Subcutaneous abdominal adipose tissue (tissue), 5 donors: ENCODE results near the gene NFE2L1.
"Not testable (repeated sequence)": the region's sequence is repeated elsewhere in the genome, so short reads cannot be mapped to it uniquely, and the experiment has no call there.

ENCODE experiments used
- H3K27ac ChIP-seq: one replicate; pipeline ENCODE4 v1.7.0; 2013; ENCODE audit warnings: low read depth, mild to moderate bottlenecking, inconsistent platforms, low read length, moderate library complexity
- H3K27me3 ChIP-seq, 5 donors: one replicate each; pipeline ENCODE4 v1.7.0; 2013; ENCODE audit warnings: low read length in 5 of 5, inconsistent platforms in 1 of 5; ENCODE audit not compliant: control insufficient read depth in 5 of 5, insufficient read depth in 4 of 5
- H3K36me3 ChIP-seq, 5 donors: one replicate each; pipeline ENCODE4 v1.7.0; 2013; ENCODE audit warnings: low read length in 5 of 5; ENCODE audit not compliant: control insufficient read depth in 5 of 5, insufficient read depth in 5 of 5
- H3K4me1 ChIP-seq, 5 donors: one replicate each; pipeline ENCODE4 v1.7.0; 2013; ENCODE audit warnings: low read length in 5 of 5, mild to moderate bottlenecking in 3 of 5, moderate library complexity in 1 of 5; ENCODE audit not compliant: control insufficient read depth in 5 of 5, insufficient read depth in 5 of 5
- H3K4me3 ChIP-seq, 5 donors: one replicate each; pipeline ENCODE4 v1.7.0; 2013; ENCODE audit warnings: low read length in 5 of 5, low read depth in 1 of 5
- H3K9ac ChIP-seq, 5 donors: one replicate each; pipeline ENCODE4 v1.7.0; 2013; ENCODE audit warnings: low read length in 5 of 5, mild to moderate bottlenecking in 4 of 5, moderate library complexity in 3 of 5
- H3K9me3 ChIP-seq, 5 donors: one replicate each; pipeline ENCODE4 v1.7.0; 2013; ENCODE audit warnings: low read length in 5 of 5; ENCODE audit not compliant: control insufficient read depth in 5 of 5
- donor health status: healthy.
- donor health status: healthy.
- donor health status: healthy.
- donor health status: healthy.
- donor health status: healthy.

The NFE2L1 gene

GRCh38 chr17:48028736-48029135 lies 19.4 kb upstream of the NFE2L1 start:
- Histone ChIP-seq H3K4me3 (no peak overlapping the region), H3K9me3 (no peaks in the 10 kb centered on the region), H3K27ac (no peak overlapping the region), H3K4me1 (peaks cover 13 to 38% (median 30%) of the 10 kb centered on the region in 5 donors), H3K27me3 (no peaks in the 10 kb centered on the region), H3K9ac (peak overlapping the region in 1 of 5 donors; percentile 44), H3K36me3 (peaks cover 0 to 11% (median 5%) of the 10 kb centered on the region in 5 donors)

GRCh38 chr17:48030531-48030930 lies 17.6 kb upstream of the NFE2L1 start:
- Histone ChIP-seq H3K27me3 (no peaks in the 10 kb centered on the region), H3K9ac (peak overlapping the region in 1 of 5 donors; percentile 30), H3K27ac (no peak overlapping the region), H3K4me1 (peaks cover 5 to 23% (median 15%) of the 10 kb centered on the region in 5 donors), H3K4me3 (no peak overlapping the region), H3K9me3 (no peaks in the 10 kb centered on the region), H3K36me3 (peaks cover 0 to 11% (median 5%) of the 10 kb centered on the region in 5 donors)

- Histone ChIP-seq H3K36me3 (peaks cover 0 to 11% (median 5%) of the 10 kb centered on the region in 5 donors), H3K27ac (no peak overlapping the region), H3K4me1 (peaks cover 3 to 15% (median 7%) of the 10 kb centered on the region in 5 donors), H3K9me3 (no peaks in the 10 kb centered on the region), H3K27me3 (no peaks in the 10 kb centered on the region), H3K4me3 (no peak overlapping the region), H3K9ac (no peak overlapping the region)
These were observed 16.2 kb upstream of the NFE2L1 start for GRCh38 chr17:48031966-48032365.

GRCh38 chr17:48034734-48035133 lies 13.4 kb upstream of the NFE2L1 start:
- H3K9ac ChIP-seq, H3K27me3 ChIP-seq, H3K27ac ChIP-seq, H3K9me3 ChIP-seq, H3K4me3 ChIP-seq: not testable (repeated sequence)
- H3K4me1 ChIP-seq = peaks cover 6 to 23% (median 17%) of the 10 kb centered on the region in 5 donors
- H3K36me3 ChIP-seq = peaks cover 0 to 11% (median 5%) of the 10 kb centered on the region in 5 donors

- Histone ChIP-seq H3K9me3 (no peaks in the 10 kb centered on the region), H3K4me1 (peaks cover 6 to 18% (median 14%) of the 10 kb centered on the region in 5 donors), H3K36me3 (peaks cover 0 to 11% (median 5%) of the 10 kb centered on the region in 5 donors), H3K27ac (peak overlapping the region; percentile 65), H3K4me3 (peak overlapping the region; percentile 49 to 77 (median 67)), H3K27me3 (no peaks in the 10 kb centered on the region), H3K9ac (peak overlapping the region; percentile 48 to 85 (median 74))
These were observed 11.5 kb upstream of the NFE2L1 start for GRCh38 chr17:48036693-48037035.

- Histone ChIP-seq H3K4me1 (peaks cover 6 to 18% (median 14%) of the 10 kb centered on the region in 5 donors), H3K9me3 (no peaks in the 10 kb centered on the region), H3K36me3 (peaks cover 0 to 8% (median 3%) of the 10 kb centered on the region in 5 donors), H3K4me3 (peak within 1 kb of the TSS; percentile 59 to 77 (median 67)), H3K27me3 (no peaks in the 10 kb centered on the region), H3K27ac (peak within 1 kb of the TSS; percentile 65), H3K9ac (peak within 1 kb of the TSS; percentile 48 to 85 (median 74))
These were observed 10.9 kb upstream of the NFE2L1 start, which contains the start of gene COPZ2 for GRCh38 chr17:48037036-48037837. Gene COPZ2 (minus strand): TSS chr17:48037797. CDS start chr17:48037777, 20 bp downstream.

- Histone ChIP-seq H3K4me1 (peaks cover 6 to 18% (median 14%) of the 10 kb centered on the region in 5 donors), H3K9me3 (no peaks in the 10 kb centered on the region), H3K4me3 (peak overlapping the region in 4 of 5 donors; percentile 47 to 67 (median 56)), H3K36me3 (peaks cover 0 to 5% (median 3%) of the 10 kb centered on the region in 5 donors), H3K27ac (no peak overlapping the region), H3K27me3 (no peaks in the 10 kb centered on the region), H3K9ac (peak overlapping the region in 3 of 5 donors; percentile 8 to 53 (median 41))
These were observed 10.3 kb upstream of the NFE2L1 start for GRCh38 chr17:48037838-48038323.

GRCh38 chr17:48038687-48039086 lies 9.5 kb upstream of the NFE2L1 start:
- Histone ChIP-seq H3K36me3 (peaks cover 0 to 1% (median 0%) of the 10 kb centered on the region in 5 donors), H3K9me3 (no peaks in the 10 kb centered on the region), H3K4me1 (peaks cover 6 to 18% (median 14%) of the 10 kb centered on the region in 5 donors), H3K9ac (no peak overlapping the region), H3K4me3 (no peak overlapping the region), H3K27ac (no peak overlapping the region), H3K27me3 (no peaks in the 10 kb centered on the region)

- no peak overlapping the region for H3K4me3 ChIP-seq
- H3K36me3 ChIP-seq = no peaks in the 10 kb centered on the region
- no peaks in the 10 kb centered on the region for H3K9me3 ChIP-seq
- H3K27ac ChIP-seq = no peak overlapping the region
- H3K9ac ChIP-seq = no peak overlapping the region
- H3K27me3 ChIP-seq = no peaks in the 10 kb centered on the region
- peaks cover 4 to 33% (median 29%) of the 10 kb centered on the region in 5 donors for H3K4me1 ChIP-seq
These were observed 5.0 kb upstream of the NFE2L1 start for GRCh38 chr17:48043176-48043575.

- peak overlapping the region; percentile 93 for H3K27ac ChIP-seq
These were observed 3.3 kb upstream of the NFE2L1 start for GRCh38 chr17:48044851-48045250.

More at GRCh38 chr17:48044851-48045250, 3.3 kb upstream of the NFE2L1 start:
- Histone ChIP-seq H3K36me3 (no peaks in the 10 kb centered on the region), H3K4me3 (no peak overlapping the region), H3K9me3 (no peaks in the 10 kb centered on the region), H3K9ac (no peak overlapping the region), H3K27me3 (no peaks in the 10 kb centered on the region), H3K4me1 (peaks cover 4 to 43% (median 38%) of the 10 kb centered on the region in 5 donors)
